NB4 (cell line): ENCODE results near the gene SLC43A3.

Experiments
- MYC ChIP-seq: IDR thresholded peaks from 2 replicates; pipeline ENCODE4 v1.6.1; 2011; ENCODE audit warnings: low read depth, low read length
- POLR2A ChIP-seq: IDR thresholded peaks from 2 replicates; pipeline ENCODE4 v1.6.1; 2011; ENCODE audit warnings: mild to moderate bottlenecking; ENCODE audit not compliant: insufficient read length; ENCODE audit errors: extremely low read depth
- TF ChIP-seq, protein P1 (sequence below): IDR thresholded peaks from one replicate; pipeline ENCODE4 v1.5.1; 2012; ENCODE audit warnings: low read depth, low read length
- TF ChIP-seq, protein P2 (sequence below): IDR thresholded peaks from 2 replicates; pipeline ENCODE4 v1.6.1; 2011; ENCODE audit warnings: low read depth, low read length

GRCh38 chr11:57359396-57359795, 67.5 kb downstream of the SLC43A3 start:
- TF ChIP-seq, protein P1, sequence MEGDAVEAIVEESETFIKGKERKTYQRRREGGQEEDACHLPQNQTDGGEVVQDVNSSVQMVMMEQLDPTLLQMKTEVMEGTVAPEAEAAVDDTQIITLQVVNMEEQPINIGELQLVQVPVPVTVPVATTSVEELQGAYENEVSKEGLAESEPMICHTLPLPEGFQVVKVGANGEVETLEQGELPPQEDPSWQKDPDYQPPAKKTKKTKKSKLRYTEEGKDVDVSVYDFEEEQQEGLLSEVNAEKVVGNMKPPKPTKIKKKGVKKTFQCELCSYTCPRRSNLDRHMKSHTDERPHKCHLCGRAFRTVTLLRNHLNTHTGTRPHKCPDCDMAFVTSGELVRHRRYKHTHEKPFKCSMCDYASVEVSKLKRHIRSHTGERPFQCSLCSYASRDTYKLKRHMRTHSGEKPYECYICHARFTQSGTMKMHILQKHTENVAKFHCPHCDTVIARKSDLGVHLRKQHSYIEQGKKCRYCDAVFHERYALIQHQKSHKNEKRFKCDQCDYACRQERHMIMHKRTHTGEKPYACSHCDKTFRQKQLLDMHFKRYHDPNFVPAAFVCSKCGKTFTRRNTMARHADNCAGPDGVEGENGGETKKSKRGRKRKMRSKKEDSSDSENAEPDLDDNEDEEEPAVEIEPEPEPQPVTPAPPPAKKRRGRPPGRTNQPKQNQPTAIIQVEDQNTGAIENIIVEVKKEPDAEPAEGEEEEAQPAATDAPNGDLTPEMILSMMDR: no peak
- TF ChIP-seq POLR2A: no peak
- TF ChIP-seq, protein P2, sequence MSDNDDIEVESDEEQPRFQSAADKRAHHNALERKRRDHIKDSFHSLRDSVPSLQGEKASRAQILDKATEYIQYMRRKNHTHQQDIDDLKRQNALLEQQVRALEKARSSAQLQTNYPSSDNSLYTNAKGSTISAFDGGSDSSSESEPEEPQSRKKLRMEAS: no peak
- no peak for TF ChIP-seq MYC
